ENCODE measurements around the gene PCSK5. TPM values are rescaled to one million over a fixed set of nuclear protein-coding genes. Genes with fewer than 3 reads are reported as not detected.

The PCSK5 gene
- total RNA-seq, 1 donor from 2014 or later = 25.5 TPM

DNA sequence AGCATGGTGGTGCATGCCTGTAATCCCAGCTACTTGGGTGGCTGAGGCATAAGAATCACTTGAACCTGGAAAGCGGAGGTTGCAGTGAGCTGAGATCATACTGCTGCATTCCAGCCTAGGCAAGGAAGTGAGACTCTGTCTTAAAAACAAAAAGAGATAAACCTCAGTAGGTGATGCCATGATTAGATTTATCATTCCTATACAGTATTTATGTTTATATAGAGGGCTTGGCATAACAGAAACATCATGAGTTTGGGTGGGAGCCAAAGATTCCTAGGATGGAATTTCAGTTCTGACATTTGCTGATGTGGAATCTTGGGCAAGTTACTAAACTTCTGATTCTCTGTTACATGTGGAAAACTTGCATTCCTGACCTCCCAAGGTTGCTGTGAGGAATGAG is 481.4 kb downstream of the PCSK5 start:
- no peak for DNase-seq (ENCODE audit: extremely low read depth, low read depth, low spot score)

GRCh38 chr9:76372336-76372735 is 481.9 kb downstream of the PCSK5 start:
- DNase-seq (ENCODE audit: extremely low read depth, low read depth, low spot score) = no peak

GRCh38 chr9:76373173-76373783 is 482.8 kb downstream of the PCSK5 start:
- DNase-seq (ENCODE audit: extremely low read depth, low read depth, low spot score) = no peak

- DNase-seq (ENCODE audit: extremely low read depth, low read depth, low spot score) = no peak
These were observed 483.5 kb downstream of the PCSK5 start for GRCh38 chr9:76373784-76374474.

DNA sequence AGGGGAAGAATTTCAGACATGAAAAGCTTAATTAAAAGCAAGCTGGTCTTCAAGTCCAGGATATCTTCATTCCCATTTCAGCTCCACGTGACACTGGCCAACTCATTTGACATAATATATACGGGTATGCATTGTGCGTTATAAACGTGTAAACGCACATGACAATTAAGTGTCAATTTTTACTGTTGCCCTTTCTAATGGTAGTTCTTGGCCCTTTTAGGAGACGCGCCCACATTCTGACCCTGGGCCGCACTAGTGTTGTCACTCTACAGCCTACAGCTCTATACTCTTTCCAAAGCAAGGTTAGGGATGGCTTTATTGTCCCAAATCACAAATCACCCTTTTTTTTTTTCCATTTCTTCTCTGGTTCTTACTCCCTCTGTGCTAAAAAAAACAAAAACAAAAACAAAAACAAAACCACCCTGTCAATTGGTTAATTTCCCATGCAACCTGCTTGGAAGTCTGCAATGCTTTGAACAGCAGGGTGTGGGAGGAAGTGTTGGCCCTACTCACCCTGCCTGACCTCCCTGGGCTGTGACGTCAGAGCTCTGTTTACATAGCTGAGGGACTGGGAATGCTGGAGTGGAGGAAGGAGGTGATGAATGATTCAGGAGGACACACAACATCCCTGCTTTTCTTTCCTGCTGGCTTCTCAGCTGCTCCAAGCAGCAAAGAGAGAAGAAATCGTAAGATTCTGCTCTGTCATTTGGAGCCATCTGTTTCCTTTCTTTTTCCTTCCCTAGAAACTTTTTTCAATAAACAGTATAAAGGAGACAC is 484.5 kb downstream of the PCSK5 start:
- peak; percentile 85 for DNase-seq (ENCODE audit: extremely low read depth, low read depth, low spot score)

DNA sequence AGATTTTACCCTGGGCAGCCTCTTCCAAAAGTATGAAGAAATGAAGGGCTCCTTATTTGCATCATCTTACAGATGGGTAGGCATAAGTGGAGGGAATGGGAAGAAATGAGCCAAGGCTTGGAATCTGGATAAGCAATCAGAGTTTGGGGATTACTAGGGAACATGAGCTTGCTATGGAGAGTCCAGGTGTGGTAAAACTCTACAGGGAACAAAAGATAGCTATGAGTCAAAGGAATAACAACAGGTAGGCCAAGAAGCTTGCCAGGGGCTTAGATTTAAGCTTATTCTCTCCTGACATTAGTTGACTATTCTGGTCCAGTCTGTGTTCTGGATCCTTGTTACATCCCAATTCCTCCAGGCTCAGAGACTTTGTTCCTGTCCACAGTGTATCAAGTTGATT is 487.3 kb downstream of the PCSK5 start:
- DNase-seq (ENCODE audit: extremely low read depth, low read depth, low spot score) = no peak

- no peak for DNase-seq (ENCODE audit: extremely low read depth, low read depth, low spot score)
These were observed 488.0 kb downstream of the PCSK5 start for GRCh38 chr9:76378367-76379073.

- DNase-seq (ENCODE audit: extremely low read depth, low read depth, low spot score) = no peak
These were observed 489.0 kb downstream of the PCSK5 start for GRCh38 chr9:76379494-76379893.

GRCh38 chr9:76390656-76391055 is 500.2 kb downstream of the PCSK5 start:
- no peak for DNase-seq (ENCODE audit: extremely low read depth, low read depth, low spot score)

DNA sequence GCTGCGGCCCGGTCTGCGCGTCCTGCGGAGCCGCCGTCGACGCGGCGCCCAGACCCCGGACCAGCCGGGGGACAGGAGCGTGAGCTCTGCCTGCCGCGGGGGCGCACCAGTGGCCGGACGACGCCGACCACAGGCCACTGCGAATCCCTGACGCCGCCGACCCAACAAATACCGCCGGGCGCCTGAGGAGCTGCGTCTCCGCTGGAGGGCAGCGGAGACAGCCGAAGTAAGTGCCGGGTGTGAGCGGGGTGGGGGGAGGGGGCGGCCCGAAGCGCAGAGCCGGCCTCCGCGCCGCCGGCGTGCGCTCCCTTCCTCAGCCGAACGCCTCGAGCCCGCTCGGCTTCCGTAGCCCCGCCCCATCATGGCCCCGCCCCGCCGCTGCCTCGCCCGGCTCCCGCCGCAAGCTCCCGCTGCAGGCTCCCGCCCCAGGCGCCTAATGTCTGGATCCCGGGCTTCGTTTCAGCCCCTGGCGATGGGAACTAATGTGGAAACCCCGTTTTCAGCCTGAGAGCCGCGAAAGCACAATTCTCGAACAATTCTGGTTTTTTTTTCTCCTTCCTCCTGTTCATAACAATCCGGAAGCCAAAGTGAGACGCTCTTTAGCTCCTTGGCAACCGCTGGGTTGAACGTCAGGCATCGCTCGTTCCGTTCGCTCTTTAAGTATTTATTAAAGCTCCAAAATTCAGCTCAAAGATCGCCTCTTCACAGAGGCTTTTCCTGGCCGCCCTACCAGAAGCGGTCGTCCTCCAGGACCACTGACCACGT is 503.9 kb downstream of the PCSK5 start, which contains the start of gene RFK:
Gene RFK, minus strand, starts transcription at position 232 of the 765 bp plus-strand sequence. CDS start 255 bp downstream, outside the sequence.
- DNase-seq (ENCODE audit: extremely low read depth, low read depth, low spot score) = no peak

DNA sequence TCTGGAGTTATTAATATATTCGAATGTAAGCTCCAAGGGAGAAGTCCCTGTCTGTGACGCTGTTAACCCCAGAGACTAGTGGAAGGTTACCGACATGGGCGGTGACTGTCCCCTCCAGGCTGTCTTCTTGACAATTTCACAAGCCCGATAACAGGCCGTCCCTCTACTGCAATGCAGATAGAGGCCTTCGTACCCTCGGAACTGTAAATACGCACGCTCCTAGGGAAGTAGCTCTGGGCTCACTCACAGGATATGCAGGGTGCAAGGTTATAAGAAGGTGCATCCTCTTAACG is 504.4 kb downstream of the PCSK5 start:
- no peak for DNase-seq (ENCODE audit: extremely low read depth, low read depth, low spot score)

GRCh38 chr9:76395381-76395780 is 504.9 kb downstream of the PCSK5 start:
- no peak for DNase-seq (ENCODE audit: extremely low read depth, low read depth, low spot score)

DNA sequence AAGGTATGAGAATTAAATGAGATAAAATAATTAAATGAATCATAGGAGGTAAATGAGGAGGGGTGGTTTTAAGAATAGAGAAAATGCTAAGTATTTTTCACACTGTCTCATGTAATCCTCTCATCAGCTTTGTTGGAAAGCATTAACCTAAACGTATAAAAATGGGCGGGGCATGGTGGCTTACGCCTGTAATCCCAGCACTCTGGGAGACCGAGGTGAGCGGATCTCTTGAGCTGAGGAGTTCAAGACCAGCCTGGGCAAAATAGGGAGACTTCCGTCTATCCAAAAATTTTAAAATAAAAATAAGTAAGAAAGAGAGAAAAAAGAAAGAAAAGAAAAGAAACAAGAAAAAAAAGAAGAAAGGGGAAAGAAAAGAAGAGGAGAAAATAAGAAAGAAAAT is 505.7 kb downstream of the PCSK5 start:
- DNase-seq (ENCODE audit: extremely low read depth, low read depth, low spot score) = no peak

DNA sequence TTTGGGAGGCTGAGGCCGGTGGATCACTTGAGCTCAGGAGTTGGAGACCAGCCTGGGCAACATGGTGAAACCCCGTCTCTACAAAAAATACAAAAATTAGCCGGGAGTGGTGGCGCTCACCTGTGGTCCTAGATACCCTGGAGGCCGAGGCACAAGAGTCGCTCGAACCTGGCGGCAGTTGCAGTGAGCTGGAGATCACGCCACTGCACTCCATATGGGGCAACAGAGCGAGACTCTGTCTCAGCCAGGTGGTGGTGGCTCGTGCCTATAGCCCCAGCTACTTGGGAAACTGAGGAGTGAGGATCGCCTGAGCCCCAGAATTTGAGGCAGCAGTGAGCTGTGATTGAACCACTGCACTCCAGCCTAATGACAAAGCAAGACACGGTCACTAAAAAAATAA is 506.1 kb downstream of the PCSK5 start:
- no peak for DNase-seq (ENCODE audit: extremely low read depth, low read depth, low spot score)

DNA sequence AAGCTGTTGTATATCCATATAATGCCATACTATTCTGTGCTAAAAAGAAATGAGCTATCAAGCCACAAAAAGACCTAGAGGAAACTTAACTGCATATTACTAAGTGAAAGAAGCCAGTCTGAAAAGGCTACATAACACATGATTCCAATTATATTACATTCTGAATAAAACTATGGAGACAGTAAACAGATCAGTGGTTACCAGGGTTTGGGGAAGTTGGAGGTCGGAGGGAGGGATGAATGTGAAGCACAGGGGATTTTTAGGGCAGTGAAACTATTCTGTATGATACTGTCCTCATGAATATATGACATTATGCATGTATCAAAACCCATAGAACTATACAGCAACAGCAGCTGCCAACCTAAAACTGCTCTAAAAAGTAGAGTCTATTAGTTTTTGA is 509.4 kb downstream of the PCSK5 start:
- DNase-seq (ENCODE audit: extremely low read depth, low read depth, low spot score) = no peak

- no peak for DNase-seq (ENCODE audit: extremely low read depth, low read depth, low spot score)
These were observed 510.1 kb downstream of the PCSK5 start for GRCh38 chr9:76400534-76401096.

DNA sequence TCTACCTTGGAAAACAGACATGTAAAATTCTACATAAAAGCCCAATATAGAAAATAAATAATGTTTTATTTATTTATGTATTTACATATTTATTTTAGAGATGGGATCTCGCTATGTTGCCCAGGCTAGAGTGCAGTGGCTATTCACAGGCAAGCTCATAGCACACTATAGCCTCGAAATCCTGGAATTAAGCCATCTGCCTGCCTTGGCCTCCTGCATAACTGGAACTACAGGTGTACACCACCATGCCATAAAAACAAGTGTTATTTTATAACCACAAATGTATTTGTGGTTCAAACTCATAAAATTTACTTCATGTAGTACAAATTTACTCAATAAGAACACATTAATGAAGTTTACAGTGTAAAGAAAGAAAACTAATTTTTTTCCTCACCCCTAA is 510.7 kb downstream of the PCSK5 start:
- no peak for DNase-seq (ENCODE audit: extremely low read depth, low read depth, low spot score)

- no peak for DNase-seq (ENCODE audit: extremely low read depth, low read depth, low spot score)
These were observed 511.3 kb downstream of the PCSK5 start for GRCh38 chr9:76401580-76402354.

GRCh38 chr9:76403352-76403751 is 512.9 kb downstream of the PCSK5 start:
- no peak for DNase-seq (ENCODE audit: extremely low read depth, low read depth, low spot score)

- no peak for DNase-seq (ENCODE audit: extremely low read depth, low read depth, low spot score)
These were observed 513.9 kb downstream of the PCSK5 start for GRCh38 chr9:76404401-76404800.

All from glomerular endothelial cell (primary cell).